ENCODE results near the gene RGR. TPM values are rescaled to one million over a fixed set of nuclear protein-coding genes. Genes with fewer than 3 reads are reported as not detected.

The RGR gene
- total RNA-seq, 1 experiment from 2014 or later, result not detected

DNA sequence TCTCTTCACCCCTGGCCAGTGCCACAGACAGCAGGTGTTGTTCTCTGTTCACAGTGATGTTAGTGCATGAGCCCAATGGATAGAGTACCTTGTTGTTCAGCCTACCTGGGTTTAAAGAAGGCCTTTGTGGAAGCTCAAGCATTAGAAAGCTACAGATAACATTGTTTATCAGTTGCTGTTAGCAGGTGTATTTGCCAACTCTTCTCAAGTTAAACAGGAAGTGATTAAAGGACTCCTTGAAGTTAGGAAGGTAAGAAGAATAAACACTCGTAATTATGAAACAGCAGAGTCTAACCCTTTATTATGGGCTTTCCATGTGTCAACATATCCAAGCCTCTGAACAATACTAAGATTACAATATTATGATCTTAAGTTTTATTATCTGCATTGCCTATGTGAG, 25.9 kb downstream of the RGR start:
- H3K4me2 ChIP-seq (ENCODE audit: low read length), result no peak overlapping the region
- H3K36me3 ChIP-seq (ENCODE audit: control insufficient read depth in 1 of 2, insufficient read depth in 2 of 2, low read length in 2 of 2), result no peaks in the 10 kb centered on the region
- no peak overlapping the region for H3K4me3 ChIP-seq (replicated peaks in 1 of 2; ENCODE audit: low read depth in 1 of 2, low read length in 2 of 2)
- H2AFZ ChIP-seq (ENCODE audit: low read depth, low read length, poor library complexity, severe bottlenecking), result no peak overlapping the region
- ATAC-seq (no peak), DNase-seq (ENCODE audit: low read depth, low spot score) (no peak)
- H3K9ac ChIP-seq (ENCODE audit: low read length), result no peak overlapping the region
- no TSS peak for BruUV-seq (replicated peaks)
- no peaks in the 10 kb centered on the region for H3K9me3 ChIP-seq (ENCODE audit: control insufficient read depth in 1 of 2, insufficient read depth in 1 of 2, low read depth in 1 of 2, low read length in 2 of 2)
- H3K27ac ChIP-seq (ENCODE audit: low read depth, low read length), result no peak overlapping the region
- ChIA-PET RAD21 (ENCODE audit: low non-redundant PET in 1 of 2, low total read pairs in 2 of 2, uncharacterized antibody in 2 of 2, unreplicated experiment in 2 of 2) (no interaction called here), CTCF (no interaction called here), POLR2A (no interaction called here)
- H3K27me3 ChIP-seq (ENCODE audit: insufficient read depth, low read length), result no peaks in the 10 kb centered on the region
- intact Hi-C loops (cut with micrococcal nuclease), result no loop called here
- no peaks in the 10 kb centered on the region for H3K79me2 ChIP-seq (ENCODE audit: insufficient read depth, low read length)
- TF ChIP-seq ELF1 (IDR thresholded peaks at IDR 0.05; ENCODE audit: borderline replicate concordance, low read depth) (no peak), FOSL1 (IDR thresholded peaks at IDR 0.05; ENCODE audit: low read depth) (no peak), CBX3 (IDR thresholded peaks at IDR 0.05; ENCODE audit: low read depth) (no peak), EGR1 (IDR thresholded peaks at IDR 0.05; ENCODE audit: low read depth) (no peak), EZH2phosphoT487 (IDR thresholded peaks at IDR 0.05; ENCODE audit: borderline replicate concordance) (no peak), SRF (IDR thresholded peaks at IDR 0.05; ENCODE audit: low read depth) (no peak), CEBPB (IDR thresholded peaks at IDR 0.05; ENCODE audit: low read depth) (no peak), ZNF274 (IDR thresholded peaks at IDR 0.05; ENCODE audit: low read depth, low read length) (no peak), RAD21 (IDR thresholded peaks at IDR 0.05; ENCODE audit: low read depth) (no peak), EZH2 (IDR thresholded peaks at IDR 0.05) (no peak), YY1 (IDR thresholded peaks at IDR 0.05; ENCODE audit: extremely low read depth, insufficient replicate concordance, low read depth, low read length) (no peak), POLR2AphosphoS5 (IDR thresholded peaks at IDR 0.05; ENCODE audit: low read depth, low read length) (no peak)
- TF ChIP-seq, protein P1, sequence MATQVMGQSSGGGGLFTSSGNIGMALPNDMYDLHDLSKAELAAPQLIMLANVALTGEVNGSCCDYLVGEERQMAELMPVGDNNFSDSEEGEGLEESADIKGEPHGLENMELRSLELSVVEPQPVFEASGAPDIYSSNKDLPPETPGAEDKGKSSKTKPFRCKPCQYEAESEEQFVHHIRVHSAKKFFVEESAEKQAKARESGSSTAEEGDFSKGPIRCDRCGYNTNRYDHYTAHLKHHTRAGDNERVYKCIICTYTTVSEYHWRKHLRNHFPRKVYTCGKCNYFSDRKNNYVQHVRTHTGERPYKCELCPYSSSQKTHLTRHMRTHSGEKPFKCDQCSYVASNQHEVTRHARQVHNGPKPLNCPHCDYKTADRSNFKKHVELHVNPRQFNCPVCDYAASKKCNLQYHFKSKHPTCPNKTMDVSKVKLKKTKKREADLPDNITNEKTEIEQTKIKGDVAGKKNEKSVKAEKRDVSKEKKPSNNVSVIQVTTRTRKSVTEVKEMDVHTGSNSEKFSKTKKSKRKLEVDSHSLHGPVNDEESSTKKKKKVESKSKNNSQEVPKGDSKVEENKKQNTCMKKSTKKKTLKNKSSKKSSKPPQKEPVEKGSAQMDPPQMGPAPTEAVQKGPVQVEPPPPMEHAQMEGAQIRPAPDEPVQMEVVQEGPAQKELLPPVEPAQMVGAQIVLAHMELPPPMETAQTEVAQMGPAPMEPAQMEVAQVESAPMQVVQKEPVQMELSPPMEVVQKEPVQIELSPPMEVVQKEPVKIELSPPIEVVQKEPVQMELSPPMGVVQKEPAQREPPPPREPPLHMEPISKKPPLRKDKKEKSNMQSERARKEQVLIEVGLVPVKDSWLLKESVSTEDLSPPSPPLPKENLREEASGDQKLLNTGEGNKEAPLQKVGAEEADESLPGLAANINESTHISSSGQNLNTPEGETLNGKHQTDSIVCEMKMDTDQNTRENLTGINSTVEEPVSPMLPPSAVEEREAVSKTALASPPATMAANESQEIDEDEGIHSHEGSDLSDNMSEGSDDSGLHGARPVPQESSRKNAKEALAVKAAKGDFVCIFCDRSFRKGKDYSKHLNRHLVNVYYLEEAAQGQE (IDR thresholded peaks at IDR 0.05; ENCODE audit: low read depth), result no peak
- TF ChIP-seq, protein P2, sequence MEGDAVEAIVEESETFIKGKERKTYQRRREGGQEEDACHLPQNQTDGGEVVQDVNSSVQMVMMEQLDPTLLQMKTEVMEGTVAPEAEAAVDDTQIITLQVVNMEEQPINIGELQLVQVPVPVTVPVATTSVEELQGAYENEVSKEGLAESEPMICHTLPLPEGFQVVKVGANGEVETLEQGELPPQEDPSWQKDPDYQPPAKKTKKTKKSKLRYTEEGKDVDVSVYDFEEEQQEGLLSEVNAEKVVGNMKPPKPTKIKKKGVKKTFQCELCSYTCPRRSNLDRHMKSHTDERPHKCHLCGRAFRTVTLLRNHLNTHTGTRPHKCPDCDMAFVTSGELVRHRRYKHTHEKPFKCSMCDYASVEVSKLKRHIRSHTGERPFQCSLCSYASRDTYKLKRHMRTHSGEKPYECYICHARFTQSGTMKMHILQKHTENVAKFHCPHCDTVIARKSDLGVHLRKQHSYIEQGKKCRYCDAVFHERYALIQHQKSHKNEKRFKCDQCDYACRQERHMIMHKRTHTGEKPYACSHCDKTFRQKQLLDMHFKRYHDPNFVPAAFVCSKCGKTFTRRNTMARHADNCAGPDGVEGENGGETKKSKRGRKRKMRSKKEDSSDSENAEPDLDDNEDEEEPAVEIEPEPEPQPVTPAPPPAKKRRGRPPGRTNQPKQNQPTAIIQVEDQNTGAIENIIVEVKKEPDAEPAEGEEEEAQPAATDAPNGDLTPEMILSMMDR (IDR thresholded peaks at IDR 0.05 in 2 of 3, conservative IDR thresholded peaks at IDR 0.05 in 1 of 3; ENCODE audit: borderline replicate concordance in 1 of 3, insufficient read depth in 1 of 3, low read depth in 2 of 3, low read length in 2 of 3), result no peak
- TF ChIP-seq, protein P3, sequence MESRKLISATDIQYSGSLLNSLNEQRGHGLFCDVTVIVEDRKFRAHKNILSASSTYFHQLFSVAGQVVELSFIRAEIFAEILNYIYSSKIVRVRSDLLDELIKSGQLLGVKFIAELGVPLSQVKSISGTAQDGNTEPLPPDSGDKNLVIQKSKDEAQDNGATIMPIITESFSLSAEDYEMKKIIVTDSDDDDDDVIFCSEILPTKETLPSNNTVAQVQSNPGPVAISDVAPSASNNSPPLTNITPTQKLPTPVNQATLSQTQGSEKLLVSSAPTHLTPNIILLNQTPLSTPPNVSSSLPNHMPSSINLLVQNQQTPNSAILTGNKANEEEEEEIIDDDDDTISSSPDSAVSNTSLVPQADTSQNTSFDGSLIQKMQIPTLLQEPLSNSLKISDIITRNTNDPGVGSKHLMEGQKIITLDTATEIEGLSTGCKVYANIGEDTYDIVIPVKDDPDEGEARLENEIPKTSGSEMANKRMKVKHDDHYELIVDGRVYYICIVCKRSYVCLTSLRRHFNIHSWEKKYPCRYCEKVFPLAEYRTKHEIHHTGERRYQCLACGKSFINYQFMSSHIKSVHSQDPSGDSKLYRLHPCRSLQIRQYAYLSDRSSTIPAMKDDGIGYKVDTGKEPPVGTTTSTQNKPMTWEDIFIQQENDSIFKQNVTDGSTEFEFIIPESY (IDR thresholded peaks at IDR 0.05; ENCODE audit: extremely low read depth, insufficient replicate concordance, low read length), result no peak
- TF ChIP-seq, protein P4, sequence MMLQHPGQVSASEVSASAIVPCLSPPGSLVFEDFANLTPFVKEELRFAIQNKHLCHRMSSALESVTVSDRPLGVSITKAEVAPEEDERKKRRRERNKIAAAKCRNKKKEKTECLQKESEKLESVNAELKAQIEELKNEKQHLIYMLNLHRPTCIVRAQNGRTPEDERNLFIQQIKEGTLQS (IDR thresholded peaks at IDR 0.05), result no peak
- TF ChIP-seq, protein P5, sequence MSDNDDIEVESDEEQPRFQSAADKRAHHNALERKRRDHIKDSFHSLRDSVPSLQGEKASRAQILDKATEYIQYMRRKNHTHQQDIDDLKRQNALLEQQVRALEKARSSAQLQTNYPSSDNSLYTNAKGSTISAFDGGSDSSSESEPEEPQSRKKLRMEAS (IDR thresholded peaks at IDR 0.05), result no peak
- no peaks in the 10 kb centered on the region for H4K20me1 ChIP-seq (ENCODE audit: insufficient read depth)
- H3K9me2 ChIP-seq (ENCODE audit: insufficient read depth), result no peaks in the 10 kb centered on the region
- peaks cover 0 to 16% of the 10 kb centered on the region in 2 experiments; a peak in 2 of 4 replicates for H3K4me1 ChIP-seq (ENCODE audit: control insufficient read depth in 1 of 2, insufficient read depth in 2 of 2, low read length in 2 of 2)

Data from HCT116 (cell line).